CD8-positive, alpha-beta memory T cell (primary cell): ENCODE results near the gene PALD1. TPM values are rescaled to one million over a fixed set of nuclear protein-coding genes. Genes with fewer than 3 reads are reported as not detected.

Experiments
- CTCF ChIA-PET: fragments of 350-600 bp; sonication (Branson Sonifier 250); formaldehyde crosslinking; loops from one replicate; lab custom pipeline; 2021; ENCODE audit warnings: antibody characterized with exemption; lab: Charles Lee
- POLR2A ChIA-PET: fragments of 350-600 bp; sonication (Branson Sonifier 250); formaldehyde crosslinking; loops from one replicate; lab custom pipeline; 2021; ENCODE audit warnings: antibody characterized with exemption; lab: Charles Lee
- DNase-seq, 5 donors: peaks; one replicate each; pipeline versions ENCODE4 v3.0.0 to v3.0.0-alpha.2; 2020 to 2022; ENCODE audit warnings: mixed read lengths in 1 of 5
- H3K27ac ChIP-seq: one replicate; pipeline ENCODE4 v1.7.0; 2013; ENCODE audit warnings: low read depth, mild to moderate bottlenecking, low read length, moderate library complexity
- H3K27me3 ChIP-seq: 2 replicates; pipeline ENCODE4 v1.7.0; 2013; ENCODE audit warnings: low read length, mild to moderate bottlenecking; ENCODE audit not compliant: insufficient read depth, poor library complexity, severe bottlenecking
- H3K36me3 ChIP-seq: 2 replicates; pipeline ENCODE4 v1.7.0; 2013; ENCODE audit warnings: mild to moderate bottlenecking, low read length, moderate library complexity; ENCODE audit not compliant: insufficient read depth
- H3K4me1 ChIP-seq: 2 replicates; pipeline ENCODE4 v1.7.0; 2013; ENCODE audit warnings: mild to moderate bottlenecking, low read length, moderate library complexity; ENCODE audit not compliant: insufficient read depth
- H3K4me3 ChIP-seq: 2 replicates; pipeline ENCODE4 v1.7.0; 2013; ENCODE audit warnings: mild to moderate bottlenecking, low read length
- H3K9me3 ChIP-seq: 2 replicates; pipeline ENCODE4 v1.7.0; 2013; ENCODE audit warnings: mild to moderate bottlenecking, low read length
- H3K27ac Mint-ChIP-seq, 8 donors: one replicate each; pipeline ENCODE4 v1.8.0; 2020 to 2021; ENCODE audit warnings: mixed read lengths in 8 of 8, mild to moderate bottlenecking in 6 of 8, inconsistent platforms in 3 of 8, moderate library complexity in 3 of 8
- H3K27me3 Mint-ChIP-seq, 2 donors: one replicate each; pipeline ENCODE4 v1.8.0; 2020 to 2021; ENCODE audit warnings: mixed read lengths in 2 of 2, mild to moderate bottlenecking in 1 of 2, moderate library complexity in 1 of 2
- H3K36me3 Mint-ChIP-seq, 3 donors: one replicate each; pipeline ENCODE4 v1.8.0; 2020 to 2021; ENCODE audit warnings: mixed read lengths in 3 of 3, inconsistent platforms in 1 of 3, mild to moderate bottlenecking in 1 of 3
- H3K4me1 Mint-ChIP-seq, 3 donors: one replicate each; pipeline ENCODE4 v1.8.0; 2020 to 2021; ENCODE audit warnings: mixed read lengths in 3 of 3, inconsistent platforms in 1 of 3, mild to moderate bottlenecking in 1 of 3
- H3K4me3 Mint-ChIP-seq, 7 donors: one replicate each; pipeline ENCODE4 v1.8.0; 2020 to 2021; ENCODE audit warnings: mixed read lengths in 7 of 7, mild to moderate bottlenecking in 6 of 7, moderate library complexity in 4 of 7, inconsistent platforms in 2 of 7
- H3K9me3 Mint-ChIP-seq, 5 donors: one replicate each; pipeline ENCODE4 v1.8.0; 2020 to 2022; ENCODE audit warnings: mixed read lengths in 5 of 5, mild to moderate bottlenecking in 3 of 5, moderate library complexity in 2 of 5, inconsistent platforms in 1 of 5
- polyA plus RNA-seq: library from polyadenylated mRNA; unstranded; fragments of 300-500 nt; fragmentation: Illumina TruSeq; gene quantifications from one replicate; pipeline ENCODE4 v1.2.3, GENCODE V29; 2021
- total RNA-seq, 2 experiments: library from RNA; stranded (reverse); gene quantifications; one replicate each; pipeline ENCODE4 v1.2.3, GENCODE V29; 2021

The PALD1 gene
- total and polyA plus RNA-seq, 3 experiments from 2014 or later: 0.20 to 0.29 TPM; not detected in 1

GRCh38 chr10:70532554-70533188 lies 54.1 kb downstream of the PALD1 start:
- Histone ChIP-seq H3K4me1 (no peaks in the 10 kb centered on the region), H3K27ac (no peak overlapping the region), H3K36me3 (no peaks in the 10 kb centered on the region), H3K9me3 (no peaks in the 10 kb centered on the region), H3K4me3 (no peak overlapping the region), H3K27me3 (no peaks in the 10 kb centered on the region)
- Mint-ChIP-seq H3K4me1 (no peaks in the 10 kb centered on the region), H3K27me3 (peaks cover 2 to 3% of the 10 kb centered on the region in 2 donors), H3K9me3 (no peaks in the 10 kb centered on the region), H3K36me3 (no peaks in the 10 kb centered on the region), H3K27ac (peak overlapping the region in 1 of 8 donors; percentile 0), H3K4me3 (no peak overlapping the region)
- DNase-seq: no peak
- CTCF ChIA-PET: no interaction called here
- POLR2A ChIA-PET: no interaction called here

- Mint-ChIP-seq H3K4me1 (no peaks in the 10 kb centered on the region), H3K36me3 (no peaks in the 10 kb centered on the region), H3K9me3 (no peaks in the 10 kb centered on the region), H3K4me3 (no peak overlapping the region), H3K27ac (peak overlapping the region in 2 of 8 donors; percentile 0 to 63), H3K27me3 (peaks cover 2 to 3% of the 10 kb centered on the region in 2 donors)
- Histone ChIP-seq H3K27ac (no peak overlapping the region), H3K27me3 (no peaks in the 10 kb centered on the region), H3K4me3 (no peak overlapping the region), H3K9me3 (no peaks in the 10 kb centered on the region), H3K4me1 (no peaks in the 10 kb centered on the region), H3K36me3 (no peaks in the 10 kb centered on the region)
- DNase-seq: no peak
- CTCF ChIA-PET: no interaction called here
- POLR2A ChIA-PET: no interaction called here
Observed at GRCh38 chr10:70533189-70533558, 54.6 kb downstream of the PALD1 start.

- CTCF ChIA-PET: no interaction called here
- no peaks in the 10 kb centered on the region for H3K36me3 ChIP-seq
- POLR2A ChIA-PET: no interaction called here
- H3K4me3 Mint-ChIP-seq: no peak overlapping the region
- H3K27ac Mint-ChIP-seq: no peak overlapping the region
- no peaks in the 10 kb centered on the region for H3K27me3 ChIP-seq
- DNase-seq: no peak
- H3K27ac ChIP-seq: no peak overlapping the region
- peaks cover 2 to 3% of the 10 kb centered on the region in 2 donors for H3K27me3 Mint-ChIP-seq
- no peaks in the 10 kb centered on the region for H3K4me1 Mint-ChIP-seq
- no peaks in the 10 kb centered on the region for H3K9me3 Mint-ChIP-seq
- H3K9me3 ChIP-seq: no peaks in the 10 kb centered on the region
- no peaks in the 10 kb centered on the region for H3K4me1 ChIP-seq
- H3K36me3 Mint-ChIP-seq: no peaks in the 10 kb centered on the region
- H3K4me3 ChIP-seq: no peak overlapping the region
Observed at GRCh38 chr10:70534281-70534680, 55.7 kb downstream of the PALD1 start.

- H3K27ac Mint-ChIP-seq: no peak overlapping the region
- H3K4me3 Mint-ChIP-seq: no peak overlapping the region
- CTCF ChIA-PET: no interaction called here
Observed at GRCh38 chr10:70535001-70535400, 56.4 kb downstream of the PALD1 start.

GRCh38 chr10:70535451-70535850 lies 56.9 kb downstream of the PALD1 start:
- no peak overlapping the region for H3K27ac Mint-ChIP-seq
- peaks cover 0 to 3% of the 10 kb centered on the region in 2 donors for H3K27me3 Mint-ChIP-seq
- no peak overlapping the region for H3K4me3 Mint-ChIP-seq
- no peak overlapping the region for H3K4me3 ChIP-seq
- no peaks in the 10 kb centered on the region for H3K4me1 ChIP-seq
- H3K9me3 Mint-ChIP-seq: no peaks in the 10 kb centered on the region
- no peak for DNase-seq
- H3K36me3 Mint-ChIP-seq: no peaks in the 10 kb centered on the region
- H3K27me3 ChIP-seq: no peaks in the 10 kb centered on the region
- ChIA-PET POLR2A (no interaction called here), CTCF (interaction anchor here (1.8 kb wide), 1 partner anchor 14 kb away, joined by 5 read pairs; no protein-coding TSS in a partner anchor)
- H3K36me3 ChIP-seq: no peaks in the 10 kb centered on the region
- H3K4me1 Mint-ChIP-seq: no peaks in the 10 kb centered on the region
- H3K27ac ChIP-seq: no peak overlapping the region
- no peaks in the 10 kb centered on the region for H3K9me3 ChIP-seq

More at GRCh38 chr10:70535001-70535400, 56.4 kb downstream of the PALD1 start:
- DNase-seq: no peak
- Histone ChIP-seq H3K4me1 (no peaks in the 10 kb centered on the region), H3K36me3 (no peaks in the 10 kb centered on the region), H3K4me3 (no peak overlapping the region), H3K9me3 (no peaks in the 10 kb centered on the region), H3K27me3 (no peaks in the 10 kb centered on the region), H3K27ac (no peak overlapping the region)
- no peaks in the 10 kb centered on the region for H3K36me3 Mint-ChIP-seq
- POLR2A ChIA-PET: no interaction called here
- peaks cover 0 to 3% of the 10 kb centered on the region in 2 donors for H3K27me3 Mint-ChIP-seq
- H3K4me1 Mint-ChIP-seq: no peaks in the 10 kb centered on the region
- H3K9me3 Mint-ChIP-seq: no peaks in the 10 kb centered on the region

- CTCF ChIA-PET: interaction anchor here (1.8 kb wide), 1 partner anchor 13 kb away, joined by 5 read pairs; no protein-coding TSS in a partner anchor
- Histone ChIP-seq H3K4me3 (no peak overlapping the region), H3K4me1 (no peaks in the 10 kb centered on the region), H3K36me3 (no peaks in the 10 kb centered on the region), H3K9me3 (no peaks in the 10 kb centered on the region), H3K27ac (no peak overlapping the region), H3K27me3 (no peaks in the 10 kb centered on the region)
- Mint-ChIP-seq H3K36me3 (no peaks in the 10 kb centered on the region), H3K27ac (peak overlapping the region in 1 of 8 donors; percentile 47), H3K9me3 (no peaks in the 10 kb centered on the region), H3K27me3 (peaks cover 0 to 3% of the 10 kb centered on the region in 2 donors), H3K4me3 (no peak overlapping the region), H3K4me1 (no peaks in the 10 kb centered on the region)
- POLR2A ChIA-PET: interaction anchor here (0.6 kb wide), 1 partner anchor 355 kb away, joined by 3 read pairs; no protein-coding TSS in a partner anchor
- DNase-seq: no peak
Observed at GRCh38 chr10:70536196-70536861, 57.8 kb downstream of the PALD1 start.

GRCh38 chr10:70537398-70538194 lies 59.0 kb downstream of the PALD1 start:
- ChIA-PET POLR2A (interaction anchor here (0.7 kb wide), 1 partner anchor 8 kb away, joined by 3 read pairs; no protein-coding TSS in a partner anchor), CTCF (interaction anchor here (1.0 to 1.8 kb wide), 3 partner anchors 9 to 76 kb away, joined by 3 to 5 read pairs (median 3); no protein-coding TSS in a partner anchor)
- Histone ChIP-seq H3K4me3 (no peak overlapping the region), H3K27ac (no peak overlapping the region), H3K4me1 (no peaks in the 10 kb centered on the region), H3K27me3 (no peaks in the 10 kb centered on the region), H3K9me3 (no peaks in the 10 kb centered on the region), H3K36me3 (no peaks in the 10 kb centered on the region)
- H3K4me3 Mint-ChIP-seq: no peak overlapping the region
- no peaks in the 10 kb centered on the region for H3K4me1 Mint-ChIP-seq
- DNase-seq: no peak
- H3K27me3 Mint-ChIP-seq: peaks cover 0 to 3% of the 10 kb centered on the region in 2 donors
- H3K9me3 Mint-ChIP-seq: no peaks in the 10 kb centered on the region
- H3K27ac Mint-ChIP-seq: no peak overlapping the region
- H3K36me3 Mint-ChIP-seq: no peaks in the 10 kb centered on the region
